Measurements from ENCODE around the gene ANKRD13B.
"Not testable (repeated sequence)": the region's sequence is repeated elsewhere in the genome, so short reads cannot be mapped to it uniquely, and the experiment has no call there.

Gene ANKRD13B

DNA sequence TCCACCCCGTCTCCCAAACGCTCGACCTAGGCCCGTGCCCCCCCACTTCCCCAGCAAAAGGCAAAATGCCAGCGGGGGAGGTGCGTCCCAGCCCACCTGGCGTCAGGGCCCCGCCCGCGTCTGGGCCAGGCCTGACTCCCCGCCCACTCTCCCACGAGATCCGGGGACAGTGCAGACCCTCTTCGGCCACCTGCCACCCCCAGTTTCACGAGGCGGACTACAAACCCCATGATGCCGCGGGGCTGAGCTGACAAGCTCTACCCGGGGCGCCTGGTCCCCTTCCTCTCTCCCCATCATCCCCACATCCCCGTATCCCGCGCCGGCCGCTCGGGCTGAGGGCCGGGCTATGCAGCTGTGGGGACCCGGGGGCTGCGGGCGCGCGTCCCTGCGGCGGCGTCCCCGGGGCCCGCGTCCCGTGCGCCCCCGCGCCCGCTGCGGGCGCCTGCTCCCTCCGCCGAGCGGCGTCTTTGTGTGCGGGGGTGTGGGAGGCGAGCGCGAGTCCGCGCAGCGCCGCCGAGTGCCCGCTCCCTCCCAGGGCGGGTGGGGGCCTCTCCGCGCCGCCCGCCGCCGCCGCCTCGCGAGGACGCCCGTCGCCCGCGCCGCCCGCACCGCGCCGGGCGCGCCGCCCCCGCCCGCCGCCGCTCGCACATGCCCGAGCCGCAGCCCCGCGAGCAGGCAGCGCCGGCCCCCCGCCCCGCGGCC is at the start of gene ANKRD13B:
ANKRD13B (plus strand) TSS at position 283 of the 702 bp plus-strand sequence. CDS start 490 bp downstream, outside the sequence.
- in situ Hi-C loops (cut with MboI; ENCODE audit: low pct_unique_long_range_greater_than_20kb, low sequenced_read_pairs), result no loop called here
- DNase-seq, result peak; percentile 32

DNA sequence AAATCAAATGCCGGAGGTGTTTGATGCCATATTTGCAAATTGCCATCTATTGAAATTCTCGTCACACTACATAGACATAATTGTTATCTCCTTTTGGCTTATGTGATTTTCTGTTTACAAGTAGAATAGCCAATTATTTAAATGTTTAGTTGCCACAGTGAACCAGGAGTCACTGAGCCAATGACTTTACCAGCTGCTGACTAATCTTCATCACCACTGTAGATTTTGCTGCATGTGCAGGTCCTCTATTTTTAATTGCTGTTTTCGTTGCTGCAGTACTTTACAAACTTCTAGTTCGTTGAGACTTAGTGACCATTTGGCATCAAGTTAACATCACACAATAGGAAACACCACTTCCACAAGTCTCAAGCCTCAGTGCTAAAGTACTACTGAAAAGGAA is 48.9 kb upstream of the ANKRD13B start:
- in situ Hi-C loops (cut with MboI; ENCODE audit: low pct_unique_long_range_greater_than_20kb, low sequenced_read_pairs), result loop anchor here (25.0 kb wide), 1 partner anchor 182 kb away; no protein-coding TSS in a partner anchor
- no peak for DNase-seq

DNA sequence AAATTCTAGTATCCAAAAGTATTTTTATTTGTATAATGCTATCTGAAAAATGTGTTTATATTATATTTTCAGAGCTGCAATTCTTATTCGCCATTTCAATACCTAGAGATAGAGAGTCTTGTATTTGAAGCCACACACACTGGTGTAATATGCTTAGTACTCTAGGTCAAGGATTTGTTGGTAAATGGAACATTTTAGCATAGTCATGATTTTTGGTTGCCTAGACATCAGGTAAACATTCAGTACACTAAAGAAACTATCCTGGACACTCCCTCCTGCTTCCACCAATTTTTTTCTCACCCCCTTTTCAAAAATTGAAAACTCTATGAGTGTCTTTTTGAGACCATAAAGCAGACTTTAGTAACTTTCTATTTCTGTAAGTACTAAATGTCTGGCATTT is 46.8 kb upstream of the ANKRD13B start:
- in situ Hi-C loops (cut with MboI; ENCODE audit: low pct_unique_long_range_greater_than_20kb, low sequenced_read_pairs), result loop anchor here (25.0 kb wide), 1 partner anchor 184 kb away; no protein-coding TSS in a partner anchor
- DNase-seq, result no peak

DNA sequence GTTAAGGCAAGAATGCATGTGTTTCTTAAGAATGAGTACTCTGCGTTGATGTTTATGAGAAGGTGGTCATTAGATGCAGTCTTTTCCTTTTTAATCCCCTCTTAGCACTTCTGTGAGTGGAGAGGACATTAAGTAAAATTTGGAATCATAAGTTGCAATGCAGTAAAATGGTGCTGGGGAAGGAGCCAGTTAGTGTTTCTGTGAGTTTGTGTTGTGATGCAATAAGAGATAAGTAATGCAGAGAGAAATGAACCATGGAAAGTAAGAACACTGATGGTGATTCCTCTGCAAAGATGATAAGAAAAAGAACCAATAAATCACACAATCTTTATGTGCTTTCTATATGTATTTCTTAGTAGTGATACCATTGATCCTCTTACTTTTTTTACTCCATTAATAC is 46.1 kb upstream of the ANKRD13B start:
- no peak for DNase-seq
- in situ Hi-C loops (cut with MboI; ENCODE audit: low pct_unique_long_range_greater_than_20kb, low sequenced_read_pairs), result loop anchor here (25.0 kb wide), 1 partner anchor 185 kb away; no protein-coding TSS in a partner anchor

DNA sequence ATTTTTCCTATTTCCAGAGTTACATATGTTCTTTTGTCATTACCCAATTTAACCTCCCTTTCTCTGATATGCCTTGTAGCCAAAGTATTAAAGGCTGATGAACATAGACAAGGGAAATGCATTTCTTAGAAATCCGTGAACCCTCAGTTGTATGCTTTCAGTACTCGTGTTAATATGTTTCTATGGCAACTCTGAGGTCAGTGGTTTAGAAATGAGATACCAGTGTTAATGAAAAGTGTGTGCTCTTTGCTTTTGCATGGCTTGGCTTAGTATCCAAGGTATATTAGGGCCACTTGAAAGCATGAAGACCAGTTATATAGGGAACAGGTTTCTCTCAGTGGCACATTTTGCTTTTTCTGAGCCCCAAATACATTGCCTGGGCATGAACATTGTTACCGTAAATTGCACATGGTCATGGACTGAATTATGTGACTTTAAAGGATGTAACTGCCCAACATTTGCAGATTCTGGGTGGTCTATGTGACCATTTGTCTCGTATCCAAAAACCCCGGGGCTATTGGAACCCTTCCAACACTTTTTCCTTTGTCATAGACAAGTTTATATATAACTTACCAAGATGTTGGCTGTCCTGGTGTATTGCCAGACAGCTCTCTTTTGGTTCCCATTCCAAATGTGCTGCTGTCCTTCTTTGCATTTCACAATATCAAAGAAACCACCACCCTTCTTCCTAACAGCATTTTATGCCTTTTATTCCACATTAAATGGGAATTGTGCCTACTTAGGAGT is 43.6 kb upstream of the ANKRD13B start:
- no peak for DNase-seq
- in situ Hi-C loops (cut with MboI; ENCODE audit: low pct_unique_long_range_greater_than_20kb, low sequenced_read_pairs), result loop anchor here (25.0 kb wide), 1 partner anchor 187 kb away; no protein-coding TSS in a partner anchor

DNA sequence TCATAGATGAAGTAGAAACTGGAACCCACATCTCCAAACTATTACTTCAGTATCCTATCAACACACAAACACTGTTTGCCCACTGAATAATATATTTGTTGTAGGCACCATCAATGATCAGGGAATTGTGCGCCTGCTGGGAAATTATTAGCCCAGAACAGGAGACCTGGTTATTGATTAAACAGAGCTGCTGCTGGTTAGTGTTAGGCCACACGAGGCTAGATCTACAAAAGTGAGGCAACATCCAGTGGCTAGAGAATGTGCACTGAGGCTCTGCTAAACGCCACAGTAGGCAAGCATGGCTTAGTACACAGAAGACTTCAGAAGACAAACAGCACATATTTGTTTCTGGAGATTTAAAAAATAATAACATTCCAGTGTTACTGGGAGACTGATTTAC is 37.1 kb upstream of the ANKRD13B start:
- DNase-seq, result no peak
- in situ Hi-C loops (cut with MboI; ENCODE audit: low pct_unique_long_range_greater_than_20kb, low sequenced_read_pairs), result loop anchor here (25.0 kb wide), 1 partner anchor 419 kb away; no protein-coding TSS in a partner anchor

DNA sequence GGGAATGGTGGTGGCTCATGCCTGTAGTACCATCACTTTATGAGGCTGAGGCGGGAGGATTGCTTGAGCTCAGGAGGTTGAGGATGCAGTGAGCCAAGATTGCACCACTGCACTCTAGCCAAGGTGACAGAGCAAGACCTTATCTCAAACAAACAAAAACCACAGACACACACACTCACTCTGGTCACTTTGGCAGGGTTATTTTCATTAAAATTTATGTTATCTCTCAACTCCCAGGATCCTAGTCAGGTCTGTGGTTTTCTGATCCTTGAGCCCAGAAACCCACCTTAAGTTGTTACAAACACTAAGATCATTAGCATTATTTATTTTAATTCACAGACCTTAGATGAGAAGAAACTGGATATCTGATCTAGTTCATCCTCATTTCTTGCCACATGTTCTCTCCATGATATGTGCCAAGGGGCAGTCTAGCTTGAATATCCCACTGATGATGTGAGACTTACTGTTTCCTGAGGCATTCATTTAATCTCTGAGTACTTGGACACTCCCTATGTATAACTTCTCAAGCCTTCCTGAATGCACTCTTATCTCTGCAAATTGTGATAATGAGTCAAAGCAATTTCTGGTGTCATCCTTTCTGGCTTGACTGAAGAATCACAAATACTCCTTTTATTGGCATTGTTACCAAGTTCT is 35.7 kb upstream of the ANKRD13B start:
- in situ Hi-C loops (cut with MboI; ENCODE audit: low pct_unique_long_range_greater_than_20kb, low sequenced_read_pairs), result loop anchor here (25.0 kb wide), 1 partner anchor 420 kb away; no protein-coding TSS in a partner anchor
- DNase-seq, result peak; percentile 33

DNA sequence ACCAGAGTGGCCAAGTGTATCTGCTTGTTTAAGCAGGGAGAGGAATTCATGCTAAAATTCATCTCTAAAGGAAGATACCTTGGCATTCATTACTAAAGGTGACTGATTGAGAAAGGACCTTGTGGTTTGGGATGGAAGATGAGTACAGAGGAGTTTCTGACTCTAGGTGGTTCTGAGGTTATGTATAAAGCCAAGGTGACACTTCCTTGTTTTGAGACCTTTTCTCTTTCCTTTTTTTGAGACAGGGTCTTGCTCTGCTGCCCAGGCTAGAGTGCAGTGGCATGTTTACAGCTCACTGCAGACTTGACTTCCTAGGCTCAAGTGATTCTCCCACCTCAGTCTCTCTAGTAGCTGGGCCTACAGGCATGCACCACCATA is 35.2 kb upstream of the ANKRD13B start:
- in situ Hi-C loops (cut with MboI; ENCODE audit: low pct_unique_long_range_greater_than_20kb, low sequenced_read_pairs), result loop anchor here (25.0 kb wide), 1 partner anchor 420 kb away; no protein-coding TSS in a partner anchor
- DNase-seq, result no peak

DNA sequence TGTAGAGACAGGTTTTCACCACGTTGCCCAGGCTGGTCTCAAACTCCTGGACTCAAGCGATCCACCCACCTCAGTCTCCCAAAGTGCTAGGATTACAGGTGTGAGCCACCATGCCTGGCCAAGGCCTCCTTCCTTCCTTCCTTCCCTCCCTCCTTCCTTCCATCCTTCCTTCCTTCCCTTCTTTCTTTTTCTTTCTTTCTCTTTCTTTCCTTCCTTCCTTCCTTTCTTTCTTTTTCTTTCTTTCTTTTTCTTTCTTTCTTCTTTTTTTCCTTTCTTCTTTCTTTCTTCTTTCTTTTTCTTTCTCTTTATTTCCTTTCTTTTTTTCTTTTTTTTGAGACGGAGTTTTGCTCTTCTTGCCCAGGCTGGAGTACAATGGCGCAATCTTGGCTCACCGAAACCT is 34.8 kb upstream of the ANKRD13B start:
- in situ Hi-C loops (cut with MboI; ENCODE audit: low pct_unique_long_range_greater_than_20kb, low sequenced_read_pairs), result loop anchor here (25.0 kb wide), 1 partner anchor 421 kb away; no protein-coding TSS in a partner anchor
- DNase-seq, result not testable (repeated sequence)

DNA sequence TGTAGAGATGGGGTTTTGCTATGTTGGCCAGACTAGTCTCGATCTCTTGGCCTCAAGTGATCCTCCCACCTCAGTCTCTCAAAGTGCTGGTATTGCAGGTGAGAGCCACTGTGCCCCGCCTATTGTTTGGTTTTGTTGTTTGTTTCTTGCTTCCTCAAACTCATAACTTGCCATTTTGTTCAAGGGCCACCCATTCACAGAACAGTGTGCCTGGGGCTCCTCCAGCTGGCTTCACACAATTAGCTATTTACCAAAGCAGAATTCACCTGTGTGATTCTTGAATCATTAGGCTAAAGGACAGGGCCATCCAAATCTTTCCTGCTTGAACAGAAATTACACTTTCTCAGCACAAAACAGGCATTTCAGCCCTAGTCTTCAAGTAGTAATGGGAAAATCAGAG is 33.3 kb upstream of the ANKRD13B start:
- in situ Hi-C loops (cut with MboI; ENCODE audit: low pct_unique_long_range_greater_than_20kb, low sequenced_read_pairs), result loop anchor here (25.0 kb wide), 1 partner anchor 422 kb away; no protein-coding TSS in a partner anchor
- DNase-seq, result no peak

DNA sequence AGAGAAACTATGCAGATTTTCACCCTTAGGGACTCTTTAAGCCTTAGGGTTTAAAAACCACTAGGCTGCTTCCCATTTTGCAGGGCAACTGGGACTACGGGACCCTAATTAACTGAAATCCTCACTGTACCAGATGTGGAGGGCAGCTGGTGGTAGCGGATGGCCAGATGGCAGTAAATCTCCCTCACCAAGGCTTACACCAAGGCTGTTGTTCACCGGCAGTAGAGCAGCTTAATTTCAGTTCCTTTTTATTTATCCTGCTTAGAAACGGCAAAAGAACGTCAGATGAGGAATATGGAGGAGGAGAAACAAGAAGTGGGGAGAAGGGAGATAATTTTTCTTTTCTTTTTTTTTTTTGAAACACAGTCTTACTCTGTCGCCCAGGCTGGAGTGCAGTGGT is 32.6 kb upstream of the ANKRD13B start:
- in situ Hi-C loops (cut with MboI; ENCODE audit: low pct_unique_long_range_greater_than_20kb, low sequenced_read_pairs), result loop anchor here (25.0 kb wide), 1 partner anchor 423 kb away; no protein-coding TSS in a partner anchor
- DNase-seq, result peak; percentile 64

DNA sequence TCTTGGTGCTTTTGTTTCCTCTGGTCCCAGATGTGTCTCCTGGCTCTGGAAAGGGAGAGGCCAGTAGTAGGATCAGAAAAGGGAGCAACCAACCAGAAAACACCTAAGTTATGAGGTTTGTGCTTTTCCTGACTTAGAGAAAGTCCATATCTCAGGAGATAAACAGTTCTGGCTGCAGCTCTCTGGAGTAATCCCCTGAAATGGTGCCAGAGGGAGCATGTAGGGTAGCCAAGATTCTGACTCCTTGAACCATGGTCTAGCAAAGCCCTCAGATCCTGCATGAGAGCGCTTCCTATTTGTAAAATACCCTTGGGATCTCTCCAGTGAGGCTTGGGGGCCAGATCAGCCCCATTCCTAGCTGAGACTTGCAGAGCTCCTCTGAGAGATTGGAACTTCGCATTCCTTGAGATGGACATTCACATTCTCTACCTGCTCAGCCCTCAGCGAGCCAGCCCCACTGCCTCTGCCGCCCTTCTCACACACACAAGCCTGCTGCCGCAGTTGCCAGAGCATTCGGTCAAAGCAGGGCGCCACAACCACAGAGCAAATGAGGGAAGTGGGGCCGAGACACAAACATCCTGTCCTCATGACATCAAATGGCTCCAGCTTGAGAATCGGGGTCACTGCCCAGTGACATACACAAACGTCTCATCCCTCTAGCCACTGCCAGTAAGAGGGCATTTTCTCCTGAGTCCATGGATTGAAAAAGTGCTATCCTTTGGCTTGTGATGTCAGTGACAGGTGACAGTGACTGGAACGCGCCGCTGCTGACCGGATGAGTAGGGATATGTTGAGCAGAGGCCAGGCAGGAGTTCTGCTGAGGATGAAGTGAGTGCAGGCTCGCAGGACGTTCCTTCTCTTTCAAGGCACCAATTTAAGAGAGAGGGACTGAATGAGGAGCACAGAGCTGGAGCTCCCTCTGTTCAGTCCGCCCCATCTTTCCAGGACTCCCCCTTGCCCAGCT is 31.1 kb upstream of the ANKRD13B start:
- in situ Hi-C loops (cut with MboI; ENCODE audit: low pct_unique_long_range_greater_than_20kb, low sequenced_read_pairs), result loop anchor here (25.0 kb wide), 1 partner anchor 425 kb away; no protein-coding TSS in a partner anchor
- DNase-seq, result peak; percentile 32

DNA sequence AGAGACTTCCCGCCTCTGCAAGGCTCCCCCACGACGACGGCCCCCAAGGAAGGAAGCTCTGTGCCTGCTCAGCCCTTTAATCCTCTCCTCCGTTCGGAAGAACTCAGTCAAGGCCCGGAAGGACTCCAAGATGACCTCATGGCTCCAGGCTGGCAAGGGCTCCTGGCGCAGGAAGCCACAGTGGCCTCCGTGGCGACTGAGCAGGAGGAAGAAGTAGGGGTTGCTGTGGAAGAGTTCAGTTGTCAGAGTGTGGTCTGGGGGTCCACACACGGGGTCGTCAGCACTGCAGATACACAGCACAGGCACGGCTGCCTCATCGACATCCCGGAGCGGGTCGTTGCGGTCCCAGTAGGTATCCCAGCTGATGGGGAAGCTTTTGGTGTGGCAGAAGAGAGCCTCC is 30.3 kb upstream of the ANKRD13B start:
- in situ Hi-C loops (cut with MboI; ENCODE audit: low pct_unique_long_range_greater_than_20kb, low sequenced_read_pairs), result loop anchor here (25.0 kb wide), 1 partner anchor 425 kb away; no protein-coding TSS in a partner anchor
- DNase-seq, result no peak

DNA sequence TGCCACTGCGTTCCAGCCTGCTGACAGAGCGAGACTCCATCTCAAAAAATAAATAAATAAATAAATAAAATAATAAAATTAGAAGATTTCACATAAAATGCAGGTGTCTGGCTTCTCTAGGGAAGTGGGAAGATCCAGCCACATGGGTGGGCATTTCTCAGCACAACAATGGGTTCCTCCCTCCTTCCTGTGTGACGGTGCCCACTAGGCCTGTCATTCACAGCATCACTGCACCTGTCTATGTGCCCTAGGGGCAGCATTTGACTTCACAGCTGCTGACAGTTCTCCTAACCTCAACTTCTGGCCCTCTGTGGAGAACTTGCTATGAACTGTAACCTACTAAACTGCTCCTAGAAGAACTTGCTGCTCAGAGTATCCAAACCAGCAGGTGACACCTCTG is 29.1 kb upstream of the ANKRD13B start:
- in situ Hi-C loops (cut with MboI; ENCODE audit: low pct_unique_long_range_greater_than_20kb, low sequenced_read_pairs), result loop anchor here (25.0 kb wide), 1 partner anchor 427 kb away; no protein-coding TSS in a partner anchor

DNA sequence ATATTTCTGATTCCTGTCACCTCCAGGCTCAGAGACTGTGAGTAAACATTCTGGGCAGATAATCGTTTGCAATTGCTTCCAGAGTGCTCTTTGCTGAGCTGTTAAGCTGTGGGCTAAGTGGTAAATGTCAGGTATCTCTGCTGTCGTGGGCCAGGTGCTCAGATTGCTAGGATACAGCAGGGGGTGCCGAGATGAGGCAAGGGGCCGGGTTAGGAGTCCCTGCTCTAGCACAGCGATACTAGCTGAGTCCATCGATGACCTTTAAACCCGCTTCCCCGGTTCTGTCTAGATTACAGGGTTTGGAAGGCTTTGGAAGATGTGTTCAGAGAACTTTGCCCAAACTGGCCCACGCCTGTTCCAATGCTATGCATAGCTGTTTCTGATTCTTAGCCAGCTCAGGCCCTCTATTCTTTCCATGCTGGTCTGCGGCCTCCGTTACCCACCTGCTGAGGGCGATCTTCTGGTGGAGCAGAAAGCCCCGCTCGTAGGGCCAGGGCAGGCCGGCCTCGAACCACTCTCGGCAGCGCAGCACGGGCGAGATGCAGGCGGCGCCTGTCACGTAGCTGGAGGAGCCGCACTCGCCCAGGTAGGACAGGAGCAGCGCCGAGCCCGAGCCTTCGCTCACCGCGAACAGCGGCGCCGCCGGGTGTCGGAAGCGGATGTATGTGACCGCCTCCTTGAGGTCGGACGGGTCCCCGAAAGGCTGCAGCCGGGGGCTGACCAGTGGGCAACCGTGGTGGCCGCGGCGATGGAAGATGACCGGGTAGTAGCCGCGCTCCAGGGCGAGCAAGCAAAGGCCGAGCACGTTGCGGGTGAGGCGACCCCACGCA is 27.1 kb upstream of the ANKRD13B start:
- in situ Hi-C loops (cut with MboI; ENCODE audit: low pct_unique_long_range_greater_than_20kb, low sequenced_read_pairs), result loop anchor here (25.0 kb wide), 1 partner anchor 429 kb away; no protein-coding TSS in a partner anchor
- DNase-seq, result peak; percentile 67

More for the DNA sequence above, 29.1 kb upstream of the ANKRD13B start:
- DNase-seq, result no peak

DNA sequence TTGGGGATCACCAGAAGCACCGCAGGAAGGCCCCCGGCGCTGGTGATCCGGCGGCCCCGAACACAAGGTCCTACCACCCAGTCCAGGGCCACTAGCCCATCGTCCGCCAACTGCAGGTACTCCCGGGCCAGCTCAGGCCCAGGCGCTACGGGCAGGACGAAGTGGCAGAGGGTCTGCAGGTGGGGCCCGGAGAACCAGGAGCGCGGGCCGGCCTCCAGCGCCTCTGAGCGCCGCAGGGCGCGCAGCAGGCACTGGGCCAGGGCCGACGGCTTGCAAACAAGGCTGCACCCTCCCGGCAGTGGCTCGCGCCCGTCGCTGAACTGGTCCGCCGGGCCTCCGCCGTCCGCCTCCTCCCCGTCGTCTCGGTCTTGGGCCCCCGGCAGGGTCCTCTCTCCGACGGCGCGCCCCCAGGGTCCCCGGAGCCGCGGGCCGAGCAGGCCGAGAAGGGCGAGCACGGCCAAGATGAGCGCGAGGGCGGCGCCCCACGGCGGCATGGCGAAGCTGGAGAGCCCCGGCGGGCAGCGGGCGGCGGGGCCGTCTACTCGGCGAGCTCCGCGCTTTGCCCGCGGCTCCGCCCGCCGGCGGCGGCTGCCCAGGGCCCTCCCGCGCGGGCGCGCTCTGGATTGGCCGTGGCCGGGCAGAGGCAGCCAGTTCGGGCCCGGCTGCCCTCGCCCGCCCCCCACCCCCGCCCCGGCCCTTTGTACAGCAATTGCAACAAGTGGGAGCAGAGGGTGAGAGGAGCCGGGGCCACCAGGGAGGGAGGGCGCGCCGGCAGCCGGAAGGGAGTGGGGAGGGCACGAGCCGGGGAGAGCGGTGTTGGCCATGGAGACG is 26.2 kb upstream of the ANKRD13B start, which contains the start of gene ABHD15:
ABHD15 (minus strand) TSS at position 565 of the 831 bp plus-strand sequence; CDS start at position 494, 71 bp downstream.
- in situ Hi-C loops (cut with MboI; ENCODE audit: low pct_unique_long_range_greater_than_20kb, low sequenced_read_pairs), result loop anchor here (25.0 kb wide), 1 partner anchor 429 kb away; no protein-coding TSS in a partner anchor
- peak; percentile 67 for DNase-seq
